Mucosa of gallbladder (tissue), 1 donor: ENCODE results near the gene STX7. TPM values are rescaled to one million over a fixed set of nuclear protein-coding genes. Genes with fewer than 3 reads are reported as not detected.
"Not testable (repeated sequence)": the region's sequence is repeated elsewhere in the genome, so short reads cannot be mapped to it uniquely, and the experiment has no call there.

Experiments used
- DNase-seq: peaks from one replicate; pipeline ENCODE4 v3.0.0-alpha.2; 2020; ENCODE audit warnings: low spot score
- total RNA-seq: library from RNA; stranded (reverse); gene quantifications from one replicate; pipeline ENCODE4 v1.2.1, GENCODE V29; 2021
- donor health status: DM: no; HTN: no; CAD: no.

STX7 gene
- total RNA-seq = 94.5 TPM

- peak; percentile 92 for DNase-seq
Observed at GRCh38 chr6:132512638-132513632, at the start of gene STX7. Gene STX7 (minus strand): TSS chr6:132513116. CDS start chr6:132503530, 9,586 bp downstream.

GRCh38 chr6:132560087-132560486 lies 47.2 kb upstream of the STX7 start:
- DNase-seq = not testable (repeated sequence)

GRCh38 chr6:132552372-132552771 lies 39.5 kb upstream of the STX7 start, which contains the start of gene TAAR8:
Gene TAAR8 (plus strand): TSS chr6:132552672. CDS start chr6:132552693, 21 bp downstream.
- DNase-seq = no peak

GRCh38 chr6:132551214-132551613 lies 38.3 kb upstream of the STX7 start:
- no peak for DNase-seq

GRCh38 chr6:132548746-132549463 lies 36.0 kb upstream of the STX7 start:
- no peak for DNase-seq

GRCh38 chr6:132544826-132545225 lies 31.9 kb upstream of the STX7 start:
- no peak for DNase-seq

- no peak for DNase-seq
Observed at GRCh38 chr6:132537977-132538376, 25.1 kb upstream of the STX7 start, which contains the start of gene TAAR9. Gene TAAR9 (plus strand): TSS chr6:132538277. CDS start chr6:132538290, 13 bp downstream.

GRCh38 chr6:132537145-132537544 lies 24.2 kb upstream of the STX7 start:
- DNase-seq = no peak

GRCh38 chr6:132534546-132534945 lies 21.6 kb upstream of the STX7 start:
- not testable (repeated sequence) for DNase-seq

GRCh38 chr6:132530293-132530974 lies 17.5 kb upstream of the STX7 start:
- DNase-seq = peak; percentile 56

- no peak for DNase-seq
Observed at GRCh38 chr6:132527791-132528190, 14.9 kb upstream of the STX7 start.

- DNase-seq = no peak
Observed at GRCh38 chr6:132526461-132526860, 13.5 kb upstream of the STX7 start.

- DNase-seq = no peak
Observed at GRCh38 chr6:132525866-132526265, 12.9 kb upstream of the STX7 start.

- no peak for DNase-seq
Observed at GRCh38 chr6:132524646-132525045, 11.7 kb upstream of the STX7 start.

- no peak for DNase-seq
Observed at GRCh38 chr6:132520953-132521352, 8.0 kb upstream of the STX7 start.

GRCh38 chr6:132515386-132515785 lies 2.5 kb upstream of the STX7 start:
- no peak for DNase-seq

- DNase-seq = no peak
Observed at GRCh38 chr6:132513831-132514545, 1.1 kb upstream of the STX7 start.

GRCh38 chr6:132512342-132512637 lies 626 bp downstream of the STX7 start:
- no peak for DNase-seq

- DNase-seq = no peak
Observed at GRCh38 chr6:132511831-132512220, 1.1 kb downstream of the STX7 start.

- DNase-seq = peak; percentile 47
Observed at GRCh38 chr6:132511210-132511830, 1.6 kb downstream of the STX7 start.
